DOHH2 (cell line): ENCODE data around the gene NR5A2.

ENCODE experiments used
- EZH2phosphoT487 ChIP-seq: fragments of 200-600 bp; sonication (generic); IDR thresholded peaks from 2 replicates; pipeline ENCODE4 v1.6.1; 2017; ENCODE audit warnings: borderline replicate concordance, mild to moderate bottlenecking, antibody characterized with exemption, low read length, moderate library complexity, mixed read lengths
- TF ChIP-seq, protein P1 (sequence below): fragments of 200-600 bp; sonication (generic); IDR thresholded peaks from one replicate; pipeline ENCODE4 v1.5.1; 2014; ENCODE audit warnings: antibody characterized with exemption, mild to moderate bottlenecking, low read depth, low read length; ENCODE audit not compliant: poor library complexity, severe bottlenecking

DNA sequence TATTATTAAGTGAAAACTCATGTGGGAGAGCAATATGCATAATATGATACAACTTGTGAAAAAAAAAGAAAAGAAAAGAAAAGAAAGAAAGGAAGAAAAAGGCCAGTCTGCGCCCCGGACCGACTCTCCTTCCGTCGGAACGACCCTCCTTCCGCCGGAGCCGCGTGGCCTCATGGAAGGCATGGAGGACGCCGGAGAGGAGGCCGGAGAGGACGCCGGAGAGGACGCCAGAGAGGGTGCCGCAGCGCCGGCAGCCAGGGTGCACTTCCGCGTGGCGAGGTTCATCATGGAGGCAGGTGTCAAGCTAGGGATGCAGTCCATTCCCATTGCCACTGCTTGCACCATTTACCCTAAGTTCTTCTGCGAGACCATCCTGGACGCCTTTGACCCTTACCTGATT lies 185.9 kb downstream of the NR5A2 start:
- TF ChIP-seq, protein P1, sequence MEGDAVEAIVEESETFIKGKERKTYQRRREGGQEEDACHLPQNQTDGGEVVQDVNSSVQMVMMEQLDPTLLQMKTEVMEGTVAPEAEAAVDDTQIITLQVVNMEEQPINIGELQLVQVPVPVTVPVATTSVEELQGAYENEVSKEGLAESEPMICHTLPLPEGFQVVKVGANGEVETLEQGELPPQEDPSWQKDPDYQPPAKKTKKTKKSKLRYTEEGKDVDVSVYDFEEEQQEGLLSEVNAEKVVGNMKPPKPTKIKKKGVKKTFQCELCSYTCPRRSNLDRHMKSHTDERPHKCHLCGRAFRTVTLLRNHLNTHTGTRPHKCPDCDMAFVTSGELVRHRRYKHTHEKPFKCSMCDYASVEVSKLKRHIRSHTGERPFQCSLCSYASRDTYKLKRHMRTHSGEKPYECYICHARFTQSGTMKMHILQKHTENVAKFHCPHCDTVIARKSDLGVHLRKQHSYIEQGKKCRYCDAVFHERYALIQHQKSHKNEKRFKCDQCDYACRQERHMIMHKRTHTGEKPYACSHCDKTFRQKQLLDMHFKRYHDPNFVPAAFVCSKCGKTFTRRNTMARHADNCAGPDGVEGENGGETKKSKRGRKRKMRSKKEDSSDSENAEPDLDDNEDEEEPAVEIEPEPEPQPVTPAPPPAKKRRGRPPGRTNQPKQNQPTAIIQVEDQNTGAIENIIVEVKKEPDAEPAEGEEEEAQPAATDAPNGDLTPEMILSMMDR: no peak
- no peak for TF ChIP-seq EZH2phosphoT487
